Mesenchymal stem cell (in vitro differentiated cells and primary cell): ENCODE results near the gene SRSF8.

Source experiments
- DNase-seq: peaks from one replicate; pipeline ENCODE4 v3.0.0-alpha.2; 2013
- H2AFZ ChIP-seq: one replicate; pipeline ENCODE4 v1.6.1; 2013; ENCODE audit warnings: low read depth, mild to moderate bottlenecking, control low read depth, inconsistent platforms, low read length, moderate library complexity
- H2AK5ac ChIP-seq: 2 replicates; pipeline ENCODE4 v1.6.1; 2013; ENCODE audit warnings: low read length, moderate library complexity, mild to moderate bottlenecking, inconsistent platforms; ENCODE audit not compliant: severe bottlenecking
- H2BK120ac ChIP-seq: one replicate; pipeline ENCODE4 v1.6.1; 2013; ENCODE audit warnings: low read depth, mild to moderate bottlenecking, inconsistent platforms, low read length, moderate library complexity
- H2BK12ac ChIP-seq, 2 experiments: one replicate each; pipeline ENCODE4 v1.6.1; 2013; ENCODE audit warnings: inconsistent platforms in 2 of 2, low read length in 2 of 2, mild to moderate bottlenecking in 2 of 2, moderate library complexity in 2 of 2, control low read depth in 1 of 2
- H2BK15ac ChIP-seq: one replicate; pipeline ENCODE4 v1.6.1; 2013; ENCODE audit warnings: mild to moderate bottlenecking, low read depth, inconsistent platforms; ENCODE audit not compliant: poor library complexity, severe bottlenecking
- H2BK5ac ChIP-seq: 2 replicates; pipeline ENCODE4 v1.6.1; 2013; ENCODE audit warnings: low read depth, mild to moderate bottlenecking, low read length, control low read depth, inconsistent platforms; ENCODE audit not compliant: poor library complexity, severe bottlenecking
- H3K14ac ChIP-seq, 2 experiments: one replicate each; pipeline ENCODE4 v1.6.1; 2013; ENCODE audit warnings: inconsistent platforms in 2 of 2, low read length in 2 of 2, control low read depth in 1 of 2, mild to moderate bottlenecking in 1 of 2, moderate library complexity in 1 of 2
- H3K18ac ChIP-seq, 2 experiments: one replicate each; pipeline ENCODE4 v1.6.1; 2013; ENCODE audit warnings: inconsistent platforms in 2 of 2, low read length in 2 of 2, control low read depth in 1 of 2, low read depth in 1 of 2, mild to moderate bottlenecking in 1 of 2
- H3K23ac ChIP-seq, 2 experiments: one replicate each; pipeline ENCODE4 v1.6.1; 2013; ENCODE audit warnings: inconsistent platforms in 2 of 2, low read length in 2 of 2, mild to moderate bottlenecking in 2 of 2, moderate library complexity in 2 of 2, control low read depth in 1 of 2
- H3K27ac ChIP-seq: 2 replicates; pipeline ENCODE4 v1.5.1; 2013; ENCODE audit warnings: mild to moderate bottlenecking, moderate library complexity, low read length, control low read depth, inconsistent platforms; ENCODE audit not compliant: poor library complexity, severe bottlenecking
- H3K27me3 ChIP-seq, 2 experiments: 2 replicates each; pipeline versions ENCODE4 v1.6.1 to v1.7.0; 2013; ENCODE audit warnings: low read length in 2 of 2, mild to moderate bottlenecking in 2 of 2, moderate library complexity in 2 of 2, control low read depth in 1 of 2, inconsistent platforms in 1 of 2; ENCODE audit not compliant: control insufficient read depth in 1 of 2, insufficient read depth in 1 of 2
- H3K36me3 ChIP-seq, 2 experiments: 2 replicates each; pipeline versions ENCODE4 v1.6.1 to v1.7.0; 2013; ENCODE audit warnings: low read length in 2 of 2, control low read depth in 1 of 2, inconsistent platforms in 1 of 2, low read depth in 1 of 2, mild to moderate bottlenecking in 1 of 2; ENCODE audit not compliant: insufficient read depth in 2 of 2, control insufficient read depth in 1 of 2
- H3K4ac ChIP-seq, 2 experiments: one replicate each; pipeline ENCODE4 v1.6.1; 2013; ENCODE audit warnings: inconsistent platforms in 2 of 2, low read length in 2 of 2, mild to moderate bottlenecking in 2 of 2, moderate library complexity in 2 of 2, control low read depth in 1 of 2, low read depth in 1 of 2
- H3K4me1 ChIP-seq: 2 replicates; pipeline ENCODE4 v1.6.1; 2013; ENCODE audit warnings: low read depth, low read length, control low read depth; ENCODE audit not compliant: control insufficient read depth, insufficient read depth
- H3K4me2 ChIP-seq: 2 replicates; pipeline ENCODE4 v1.6.1; 2013; ENCODE audit warnings: low read length, mild to moderate bottlenecking, inconsistent platforms; ENCODE audit not compliant: poor library complexity, severe bottlenecking
- H3K4me3 ChIP-seq, 2 experiments: 2 replicates each; pipeline versions ENCODE4 v1.5.1 to v1.7.0; 2013; ENCODE audit warnings: low read length in 2 of 2, mild to moderate bottlenecking in 2 of 2, control low read depth in 1 of 2, low read depth in 1 of 2; ENCODE audit not compliant: insufficient read depth in 1 of 2
- H3K79me1 ChIP-seq: replicated peaks from 2 replicates; pipeline ENCODE4 v1.6.1; 2013; ENCODE audit warnings: mild to moderate bottlenecking, control low read depth, low read length, inconsistent platforms; ENCODE audit not compliant: poor library complexity, severe bottlenecking
- H3K9ac ChIP-seq: 2 replicates; pipeline ENCODE4 v1.7.0; 2013; ENCODE audit warnings: mild to moderate bottlenecking, low read length, moderate library complexity
- H3K9me3 ChIP-seq: 2 replicates; pipeline ENCODE4 v1.7.0; 2013; ENCODE audit warnings: mild to moderate bottlenecking, low read length; ENCODE audit not compliant: control insufficient read depth
- H4K8ac ChIP-seq: one replicate; pipeline ENCODE4 v1.6.1; 2013; ENCODE audit warnings: inconsistent platforms, mild to moderate bottlenecking, low read length, moderate library complexity
- H4K91ac ChIP-seq: one replicate; pipeline ENCODE4 v1.6.1; 2013; ENCODE audit warnings: mild to moderate bottlenecking, low read length, inconsistent platforms
- WGBS: methylation state at CpG from one replicate; pipeline ENCODE4 v1.1.7; 2013; ENCODE audit warnings: mixed read lengths; 5-methylcytosine and 5-hydroxymethylcytosine counted together

The SRSF8 gene

DNA sequence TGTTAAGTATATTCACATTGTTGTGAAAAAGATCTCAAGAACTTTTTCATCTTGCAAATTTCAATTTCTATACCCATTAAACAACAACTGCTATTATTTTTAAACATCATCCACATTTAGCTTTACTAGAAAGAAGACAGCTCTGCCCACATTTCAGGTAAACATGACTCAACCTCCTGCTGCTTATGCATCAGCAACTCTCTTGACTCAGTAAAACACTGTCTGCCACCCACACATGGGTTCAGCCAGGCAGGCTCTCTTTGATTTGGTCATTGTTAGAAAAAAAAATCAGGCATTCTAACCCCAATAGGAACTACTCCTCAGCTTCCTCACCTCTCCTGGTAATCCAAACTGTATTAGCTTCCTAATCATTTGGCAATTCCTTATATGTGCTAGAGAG is 17.8 kb downstream of the SRSF8 start:
- peaks cover 7% of the 10 kb centered on the region for H3K4me1 ChIP-seq
- no peak overlapping the region for H3K14ac ChIP-seq
- no peaks in the 10 kb centered on the region for H3K9me3 ChIP-seq
- no peak overlapping the region for H2BK5ac ChIP-seq
- no peak overlapping the region for H3K4me3 ChIP-seq
- H4K91ac ChIP-seq = no peak overlapping the region
- H3K18ac ChIP-seq = no peak overlapping the region
- no peak overlapping the region for H3K4ac ChIP-seq
- no peak overlapping the region for H2AK5ac ChIP-seq
- H2BK120ac ChIP-seq = no peak overlapping the region
- no peak overlapping the region for H3K27ac ChIP-seq
- H4K8ac ChIP-seq = no peak overlapping the region
- H3K9ac ChIP-seq = no peak overlapping the region
- H3K4me2 ChIP-seq = no peak overlapping the region
- H2BK12ac ChIP-seq = no peak overlapping the region
- H3K27me3 ChIP-seq = no peaks in the 10 kb centered on the region
- no peak for DNase-seq
- H2AFZ ChIP-seq = no peak overlapping the region
- H3K23ac ChIP-seq = no peak overlapping the region
- H3K36me3 ChIP-seq = no peaks in the 10 kb centered on the region
- H2BK15ac ChIP-seq = no peak overlapping the region
- no peaks in the 10 kb centered on the region for H3K79me1 ChIP-seq

DNA sequence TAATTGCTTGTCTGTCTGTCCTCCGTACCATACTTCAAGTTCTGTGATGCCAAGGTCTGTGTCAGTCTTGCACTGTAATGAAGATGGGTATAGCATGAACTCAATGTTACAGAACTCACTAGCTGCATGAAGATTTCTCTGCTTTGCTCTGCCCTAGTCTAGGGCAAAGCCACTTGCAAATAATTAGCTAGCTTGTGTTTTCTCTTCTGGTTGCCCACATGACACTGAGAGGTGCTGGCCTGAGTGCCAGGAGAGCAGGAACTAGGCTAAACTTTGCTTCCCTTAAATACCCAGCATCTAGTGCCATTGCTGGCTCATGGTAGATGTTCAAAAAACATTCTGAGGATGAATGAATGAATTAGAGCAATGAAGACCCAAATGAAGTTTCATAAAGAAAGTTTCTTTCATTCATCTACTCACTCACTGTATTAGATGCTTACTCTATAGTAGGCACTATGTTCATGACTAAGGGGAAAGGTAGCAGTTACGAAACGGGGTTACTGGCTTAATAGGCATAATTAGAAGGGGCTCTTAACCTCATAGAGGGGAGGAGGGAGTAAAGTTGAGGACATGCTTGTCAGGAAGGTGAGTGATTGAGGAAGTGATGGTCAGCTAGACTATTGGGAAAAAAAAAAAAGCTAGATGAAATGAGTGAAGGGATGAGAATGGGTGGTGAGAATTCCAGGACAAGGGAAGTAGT is 18.5 kb downstream of the SRSF8 start:
- Histone ChIP-seq H2AK5ac (no peak overlapping the region), H3K18ac (no peak overlapping the region), H3K9me3 (no peaks in the 10 kb centered on the region), H3K4me3 (no peak overlapping the region), H3K36me3 (no peaks in the 10 kb centered on the region), H3K4me2 (no peak overlapping the region), H2AFZ (no peak overlapping the region), H3K23ac (no peak overlapping the region), H3K27me3 (no peaks in the 10 kb centered on the region), H3K4me1 (peaks cover 7% of the 10 kb centered on the region), H2BK120ac (no peak overlapping the region), H3K79me1 (no peaks in the 10 kb centered on the region), H4K8ac (no peak overlapping the region), H3K9ac (no peak overlapping the region), H2BK12ac (peak overlapping the region in 1 of 2 experiments; percentile 25), H4K91ac (no peak overlapping the region), H3K4ac (no peak overlapping the region), H2BK5ac (no peak overlapping the region), H2BK15ac (no peak overlapping the region), H3K14ac (no peak overlapping the region), H3K27ac (no peak overlapping the region)
- DNase-seq = no peak
- whole genome bisulfite sequencing = 87% methylated on average over 3 of the region's 3 CpGs

DNA sequence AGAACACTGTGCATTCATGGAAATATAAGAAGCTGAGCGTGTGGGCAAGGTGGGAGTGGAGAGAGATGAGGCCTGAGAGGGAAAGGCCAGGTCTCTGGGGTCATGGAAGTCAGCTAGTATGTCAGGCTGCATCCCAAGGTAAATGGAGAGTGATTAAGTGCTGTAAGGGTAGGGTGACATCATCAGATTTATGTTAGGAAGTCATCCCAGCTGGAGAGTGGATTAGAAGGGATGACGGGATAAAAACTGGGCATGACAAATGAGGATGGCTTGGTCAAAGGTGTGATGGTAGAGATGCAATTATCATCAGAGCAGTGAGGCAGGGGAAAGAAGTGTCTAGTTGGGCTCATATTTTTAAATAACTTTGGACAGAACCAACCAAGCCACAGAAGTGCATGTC is 19.4 kb downstream of the SRSF8 start:
- Histone ChIP-seq H3K4ac (no peak overlapping the region), H3K4me1 (peaks cover 9% of the 10 kb centered on the region), H3K36me3 (no peaks in the 10 kb centered on the region), H3K9ac (no peak overlapping the region), H3K14ac (no peak overlapping the region), H3K27ac (no peak overlapping the region), H3K4me3 (no peak overlapping the region), H2BK120ac (no peak overlapping the region), H3K9me3 (no peaks in the 10 kb centered on the region), H2BK5ac (no peak overlapping the region), H4K8ac (no peak overlapping the region), H2AK5ac (no peak overlapping the region), H3K27me3 (no peaks in the 10 kb centered on the region), H2BK15ac (no peak overlapping the region), H3K79me1 (peaks cover 3% of the 10 kb centered on the region), H2AFZ (no peak overlapping the region), H3K18ac (no peak overlapping the region), H3K4me2 (no peak overlapping the region), H3K23ac (no peak overlapping the region), H2BK12ac (no peak overlapping the region), H4K91ac (no peak overlapping the region)
- 79% methylated on average over 2 of the region's 2 CpGs for WGBS
- DNase-seq = no peak

DNA sequence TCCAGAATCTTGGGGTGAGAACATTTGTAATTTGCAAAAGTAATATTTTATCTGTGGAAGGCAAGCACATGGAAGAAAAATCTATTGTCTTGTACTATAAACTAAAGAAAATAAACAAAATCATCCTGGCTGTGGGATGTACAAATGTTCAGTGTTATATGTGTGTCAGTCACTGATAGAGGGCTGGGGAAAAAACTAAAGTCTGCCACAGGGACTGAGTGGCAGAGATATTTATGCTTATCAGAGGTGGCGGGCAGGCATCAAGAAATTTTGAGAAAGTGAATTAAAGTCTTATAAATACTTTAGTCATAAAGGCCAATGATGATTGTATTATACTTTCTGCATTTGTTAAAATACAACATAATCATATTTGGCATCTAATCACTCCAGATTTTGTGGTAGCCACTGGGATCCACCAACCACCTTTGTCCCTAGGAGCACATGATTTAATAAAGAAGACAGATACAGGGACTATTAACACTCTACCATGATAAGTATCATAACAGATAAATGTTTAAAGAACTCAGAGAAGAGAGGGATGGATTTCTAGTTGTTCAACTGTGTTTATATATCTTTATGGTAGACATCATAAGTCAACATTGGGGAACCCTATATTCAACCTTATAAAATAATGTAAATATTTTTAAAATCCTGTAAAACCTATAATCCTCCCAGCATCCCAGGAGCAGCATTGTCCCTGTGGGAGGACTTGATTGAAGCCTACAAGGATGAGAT is 20.3 kb downstream of the SRSF8 start:
- Histone ChIP-seq H3K14ac (no peak overlapping the region), H2BK15ac (no peak overlapping the region), H4K8ac (no peak overlapping the region), H3K79me1 (peaks cover 4% of the 10 kb centered on the region), H3K27ac (no peak overlapping the region), H3K4me3 (no peak overlapping the region), H3K18ac (no peak overlapping the region), H3K4me1 (peaks cover 6% of the 10 kb centered on the region), H2BK120ac (no peak overlapping the region), H3K27me3 (no peaks in the 10 kb centered on the region), H3K36me3 (no peaks in the 10 kb centered on the region), H2BK12ac (no peak overlapping the region), H3K9ac (no peak overlapping the region), H3K23ac (no peak overlapping the region), H3K4ac (no peak overlapping the region), H3K9me3 (no peaks in the 10 kb centered on the region), H4K91ac (no peak overlapping the region), H3K4me2 (no peak overlapping the region), H2AK5ac (no peak overlapping the region), H2AFZ (no peak overlapping the region), H2BK5ac (no peak overlapping the region)
- DNase-seq = no peak
- 100% methylated on average over 1 of the region's 1 CpG for WGBS
